HL-60 (cell line): ENCODE data around the gene SLC5A5.

Experiments
- DNase-seq, 2 experiments: peaks; one replicate each; pipeline ENCODE4 v3.0.0-alpha.2; 2010 to 2020; ENCODE audit warnings: low read depth in 1 of 2, low spot score in 1 of 2
- H3K27ac ChIP-seq: fragments of 250-450 bp; sonication (Bioruptor Pico); replicated peaks from 2 replicates; pipeline ENCODE4 v1.5.1; 2020; ENCODE audit warnings: mild to moderate bottlenecking, moderate library complexity
- H3K27me3 ChIP-seq: fragments of 250-450 bp; sonication (Bioruptor Pico); 2 replicates; pipeline ENCODE4 v1.5.1; 2021; ENCODE audit warnings: mild to moderate bottlenecking, moderate library complexity; ENCODE audit not compliant: insufficient read depth, poor library complexity, severe bottlenecking
- H3K4me3 ChIP-seq: replicated peaks from 2 replicates; pipeline ENCODE4 v1.5.1; 2011; ENCODE audit warnings: mild to moderate bottlenecking, control low read depth, low read length; ENCODE audit not compliant: insufficient read depth
- CTCF ChIP-seq: IDR thresholded peaks from one replicate; pipeline ENCODE4 v1.5.1; 2011; ENCODE audit warnings: low read length, control low read depth, inconsistent platforms; ENCODE audit not compliant: insufficient read depth
- GABPA ChIP-seq: IDR thresholded peaks from 2 replicates; pipeline ENCODE4 v1.6.1; 2012; ENCODE audit warnings: low read depth
- POLR2AphosphoS5 ChIP-seq: IDR thresholded peaks from 2 replicates; pipeline ENCODE4 v1.6.1; 2012; ENCODE audit warnings: low read depth
- SPI1 ChIP-seq: IDR thresholded peaks from 2 replicates; pipeline ENCODE4 v1.6.1; 2012; ENCODE audit warnings: low read depth, mild to moderate bottlenecking, borderline replicate concordance
- TF ChIP-seq, protein P1 (sequence below): IDR thresholded peaks from 2 replicates; pipeline ENCODE4 v1.6.1; 2012; ENCODE audit warnings: low read depth; ENCODE audit not compliant: insufficient replicate concordance

The SLC5A5 gene

DNA sequence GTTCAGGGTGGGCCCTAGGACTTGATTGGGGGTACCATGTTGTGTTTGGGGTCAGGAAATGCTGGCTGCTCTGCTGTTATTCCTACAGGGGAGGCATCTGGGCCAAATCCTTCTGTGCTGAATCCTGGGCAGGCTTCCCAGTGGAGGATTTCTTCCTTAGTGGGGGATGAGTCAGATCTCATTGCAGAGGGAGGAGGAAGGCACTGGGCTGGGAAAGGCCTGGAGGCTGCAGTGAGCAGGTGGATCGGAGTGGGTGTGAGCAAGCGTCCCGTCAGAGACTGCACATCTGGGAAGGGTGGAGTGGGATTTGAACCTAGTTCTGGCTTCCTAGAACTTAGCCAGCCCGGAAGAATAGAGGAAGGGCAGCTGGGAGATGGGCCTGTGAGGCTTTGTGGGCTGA, 72.6 kb downstream of the SLC5A5 start:
- DNase-seq = no peak
- TF ChIP-seq CTCF (no peak), SPI1 (no peak), POLR2AphosphoS5 (no peak), GABPA (no peak)
- TF ChIP-seq, protein P1, sequence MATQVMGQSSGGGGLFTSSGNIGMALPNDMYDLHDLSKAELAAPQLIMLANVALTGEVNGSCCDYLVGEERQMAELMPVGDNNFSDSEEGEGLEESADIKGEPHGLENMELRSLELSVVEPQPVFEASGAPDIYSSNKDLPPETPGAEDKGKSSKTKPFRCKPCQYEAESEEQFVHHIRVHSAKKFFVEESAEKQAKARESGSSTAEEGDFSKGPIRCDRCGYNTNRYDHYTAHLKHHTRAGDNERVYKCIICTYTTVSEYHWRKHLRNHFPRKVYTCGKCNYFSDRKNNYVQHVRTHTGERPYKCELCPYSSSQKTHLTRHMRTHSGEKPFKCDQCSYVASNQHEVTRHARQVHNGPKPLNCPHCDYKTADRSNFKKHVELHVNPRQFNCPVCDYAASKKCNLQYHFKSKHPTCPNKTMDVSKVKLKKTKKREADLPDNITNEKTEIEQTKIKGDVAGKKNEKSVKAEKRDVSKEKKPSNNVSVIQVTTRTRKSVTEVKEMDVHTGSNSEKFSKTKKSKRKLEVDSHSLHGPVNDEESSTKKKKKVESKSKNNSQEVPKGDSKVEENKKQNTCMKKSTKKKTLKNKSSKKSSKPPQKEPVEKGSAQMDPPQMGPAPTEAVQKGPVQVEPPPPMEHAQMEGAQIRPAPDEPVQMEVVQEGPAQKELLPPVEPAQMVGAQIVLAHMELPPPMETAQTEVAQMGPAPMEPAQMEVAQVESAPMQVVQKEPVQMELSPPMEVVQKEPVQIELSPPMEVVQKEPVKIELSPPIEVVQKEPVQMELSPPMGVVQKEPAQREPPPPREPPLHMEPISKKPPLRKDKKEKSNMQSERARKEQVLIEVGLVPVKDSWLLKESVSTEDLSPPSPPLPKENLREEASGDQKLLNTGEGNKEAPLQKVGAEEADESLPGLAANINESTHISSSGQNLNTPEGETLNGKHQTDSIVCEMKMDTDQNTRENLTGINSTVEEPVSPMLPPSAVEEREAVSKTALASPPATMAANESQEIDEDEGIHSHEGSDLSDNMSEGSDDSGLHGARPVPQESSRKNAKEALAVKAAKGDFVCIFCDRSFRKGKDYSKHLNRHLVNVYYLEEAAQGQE = no peak
- H3K27ac ChIP-seq = no peak overlapping the region
- H3K4me3 ChIP-seq = no peak overlapping the region
- H3K27me3 ChIP-seq = peaks cover 4% of the 10 kb centered on the region
